ENCODE data around the gene HOXA11. TPM values are rescaled to one million over a fixed set of nuclear protein-coding genes. Genes with fewer than 3 reads are reported as not detected.

HOXA11 gene
- polyA plus RNA-seq, 1 donor from 2014 or later = not detected

DNA sequence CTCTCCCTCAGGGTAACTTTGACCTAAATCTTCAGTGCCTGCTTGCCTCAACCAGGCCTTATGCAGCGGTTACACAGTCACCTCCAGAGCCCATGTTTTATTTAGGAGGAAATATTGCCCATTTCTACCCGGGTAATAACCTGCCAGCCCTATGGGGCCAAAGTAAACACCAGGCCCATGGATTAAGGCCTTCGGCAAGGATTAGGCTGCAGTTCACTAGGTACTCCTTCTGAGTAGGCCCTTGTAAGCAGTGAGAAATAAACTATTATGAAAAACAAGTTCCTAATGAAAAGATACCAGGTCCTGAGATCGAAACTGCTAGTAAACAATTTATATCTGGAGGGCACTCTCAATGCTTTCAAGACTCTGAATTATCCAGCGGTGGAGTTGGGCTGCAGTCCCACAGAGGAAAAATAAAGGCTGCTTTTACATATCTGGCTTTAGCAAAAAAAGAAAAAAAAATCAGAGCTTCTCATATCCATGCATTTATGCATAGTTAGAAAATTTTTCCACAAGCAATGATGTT, 7.2 kb downstream of the HOXA11 start:
- Histone ChIP-seq H3K27me3 (ENCODE audit: insufficient read depth, low read depth, low read length) (peaks cover 100% of the 10 kb centered on the region), H3K4me2 (ENCODE audit: low read length) (no peak overlapping the region), H4K20me1 (ENCODE audit: insufficient read depth) (no peaks in the 10 kb centered on the region), H2AFZ (ENCODE audit: low read depth, low read length) (no peak overlapping the region), H3K4me3 (ENCODE audit: low read length) (no peak overlapping the region), H3K36me3 (ENCODE audit: insufficient read depth, low read length) (no peaks in the 10 kb centered on the region), H3K9me2 (ENCODE audit: insufficient read depth, low read length) (no peaks in the 10 kb centered on the region), H3K79me2 (replicated peaks; ENCODE audit: insufficient read depth, low read length) (no peaks in the 10 kb centered on the region), H3K9me3 (ENCODE audit: low read length) (peaks cover 8% of the 10 kb centered on the region), H3F3A (ENCODE audit: insufficient read depth, low read length, poor library complexity, severe bottlenecking) (no peaks in the 10 kb centered on the region), H3K9ac (ENCODE audit: low read length) (no peak overlapping the region), H3K27ac (ENCODE audit: low read length) (no peak overlapping the region)
- TF ChIP-seq, protein P1, sequence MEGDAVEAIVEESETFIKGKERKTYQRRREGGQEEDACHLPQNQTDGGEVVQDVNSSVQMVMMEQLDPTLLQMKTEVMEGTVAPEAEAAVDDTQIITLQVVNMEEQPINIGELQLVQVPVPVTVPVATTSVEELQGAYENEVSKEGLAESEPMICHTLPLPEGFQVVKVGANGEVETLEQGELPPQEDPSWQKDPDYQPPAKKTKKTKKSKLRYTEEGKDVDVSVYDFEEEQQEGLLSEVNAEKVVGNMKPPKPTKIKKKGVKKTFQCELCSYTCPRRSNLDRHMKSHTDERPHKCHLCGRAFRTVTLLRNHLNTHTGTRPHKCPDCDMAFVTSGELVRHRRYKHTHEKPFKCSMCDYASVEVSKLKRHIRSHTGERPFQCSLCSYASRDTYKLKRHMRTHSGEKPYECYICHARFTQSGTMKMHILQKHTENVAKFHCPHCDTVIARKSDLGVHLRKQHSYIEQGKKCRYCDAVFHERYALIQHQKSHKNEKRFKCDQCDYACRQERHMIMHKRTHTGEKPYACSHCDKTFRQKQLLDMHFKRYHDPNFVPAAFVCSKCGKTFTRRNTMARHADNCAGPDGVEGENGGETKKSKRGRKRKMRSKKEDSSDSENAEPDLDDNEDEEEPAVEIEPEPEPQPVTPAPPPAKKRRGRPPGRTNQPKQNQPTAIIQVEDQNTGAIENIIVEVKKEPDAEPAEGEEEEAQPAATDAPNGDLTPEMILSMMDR (IDR thresholded peaks at IDR 0.05; ENCODE audit: poor library complexity, severe bottlenecking) = no peak
- TF ChIP-seq, protein P2, sequence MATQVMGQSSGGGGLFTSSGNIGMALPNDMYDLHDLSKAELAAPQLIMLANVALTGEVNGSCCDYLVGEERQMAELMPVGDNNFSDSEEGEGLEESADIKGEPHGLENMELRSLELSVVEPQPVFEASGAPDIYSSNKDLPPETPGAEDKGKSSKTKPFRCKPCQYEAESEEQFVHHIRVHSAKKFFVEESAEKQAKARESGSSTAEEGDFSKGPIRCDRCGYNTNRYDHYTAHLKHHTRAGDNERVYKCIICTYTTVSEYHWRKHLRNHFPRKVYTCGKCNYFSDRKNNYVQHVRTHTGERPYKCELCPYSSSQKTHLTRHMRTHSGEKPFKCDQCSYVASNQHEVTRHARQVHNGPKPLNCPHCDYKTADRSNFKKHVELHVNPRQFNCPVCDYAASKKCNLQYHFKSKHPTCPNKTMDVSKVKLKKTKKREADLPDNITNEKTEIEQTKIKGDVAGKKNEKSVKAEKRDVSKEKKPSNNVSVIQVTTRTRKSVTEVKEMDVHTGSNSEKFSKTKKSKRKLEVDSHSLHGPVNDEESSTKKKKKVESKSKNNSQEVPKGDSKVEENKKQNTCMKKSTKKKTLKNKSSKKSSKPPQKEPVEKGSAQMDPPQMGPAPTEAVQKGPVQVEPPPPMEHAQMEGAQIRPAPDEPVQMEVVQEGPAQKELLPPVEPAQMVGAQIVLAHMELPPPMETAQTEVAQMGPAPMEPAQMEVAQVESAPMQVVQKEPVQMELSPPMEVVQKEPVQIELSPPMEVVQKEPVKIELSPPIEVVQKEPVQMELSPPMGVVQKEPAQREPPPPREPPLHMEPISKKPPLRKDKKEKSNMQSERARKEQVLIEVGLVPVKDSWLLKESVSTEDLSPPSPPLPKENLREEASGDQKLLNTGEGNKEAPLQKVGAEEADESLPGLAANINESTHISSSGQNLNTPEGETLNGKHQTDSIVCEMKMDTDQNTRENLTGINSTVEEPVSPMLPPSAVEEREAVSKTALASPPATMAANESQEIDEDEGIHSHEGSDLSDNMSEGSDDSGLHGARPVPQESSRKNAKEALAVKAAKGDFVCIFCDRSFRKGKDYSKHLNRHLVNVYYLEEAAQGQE (IDR thresholded peaks at IDR 0.05; ENCODE audit: borderline replicate concordance) = no peak
- no peak for TF ChIP-seq RAD21 (conservative IDR thresholded peaks at IDR 0.05)
- no peak for TF ChIP-seq SMC3 (conservative IDR thresholded peaks at IDR 0.05; ENCODE audit: poor library complexity)
- no peak for TF ChIP-seq POLR2AphosphoS5 (IDR thresholded peaks at IDR 0.05)
- no peak for TF ChIP-seq MXI1 (conservative IDR thresholded peaks at IDR 0.05; ENCODE audit: poor library complexity, severe bottlenecking)
- TF ChIP-seq TAF1 (IDR thresholded peaks at IDR 0.05; ENCODE audit: low read depth) = no peak
- no peak for TF ChIP-seq EP300 (conservative IDR thresholded peaks at IDR 0.05; ENCODE audit: poor library complexity, severe bottlenecking)
- TF ChIP-seq EZH2 (IDR thresholded peaks at IDR 0.05; ENCODE audit: borderline replicate concordance, insufficient read depth, low read length, poor library complexity, severe bottlenecking) = no peak

DNA sequence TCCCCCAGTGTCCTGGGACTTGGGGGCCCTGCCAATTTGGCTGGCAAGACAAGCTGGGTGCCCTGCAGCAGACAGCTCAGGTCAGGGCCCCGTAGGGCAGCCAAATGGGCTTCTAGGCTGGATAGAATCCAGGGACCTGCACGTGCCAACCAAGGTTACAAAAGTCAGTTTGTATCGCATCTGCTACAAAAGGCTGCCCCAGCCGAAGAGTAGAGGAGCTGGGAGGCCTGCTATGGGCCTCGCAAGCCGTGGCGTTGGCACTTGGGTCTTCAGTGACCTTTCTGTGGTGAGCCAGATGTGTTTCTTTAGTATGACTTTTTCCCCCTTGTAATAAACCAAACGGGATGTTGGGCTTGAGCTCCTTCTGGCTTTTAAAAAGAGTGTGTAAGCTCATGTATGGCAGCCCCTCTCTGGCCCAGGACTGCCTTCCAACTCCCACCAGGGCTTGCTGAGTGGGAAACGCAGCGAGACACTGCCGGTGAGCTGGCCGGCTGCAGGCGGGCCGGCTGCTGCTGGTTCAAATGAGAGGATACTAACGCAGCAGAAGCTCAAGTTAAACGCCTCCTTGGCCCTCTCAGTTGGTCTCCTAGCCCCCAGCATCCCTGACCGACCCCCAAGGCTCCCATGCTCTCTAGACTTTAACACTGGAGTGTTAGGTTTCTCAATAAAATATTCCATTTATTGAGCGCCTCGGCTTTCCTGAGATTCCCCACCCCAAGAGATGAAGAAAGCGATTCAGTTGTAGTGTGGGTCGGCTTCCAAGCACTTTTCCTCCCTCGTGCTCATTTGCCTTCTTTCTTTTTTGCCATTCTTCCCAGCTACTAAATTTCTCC, 7.9 kb downstream of the HOXA11 start:
- no peaks in the 10 kb centered on the region for H3K79me2 ChIP-seq (replicated peaks; ENCODE audit: insufficient read depth, low read length)
- no peak overlapping the region for H3K9ac ChIP-seq (ENCODE audit: low read length)
- H3K4me2 ChIP-seq (ENCODE audit: low read length) = no peak overlapping the region
- H2AFZ ChIP-seq (ENCODE audit: low read depth, low read length) = no peak overlapping the region
- H3K9me2 ChIP-seq (ENCODE audit: insufficient read depth, low read length) = no peaks in the 10 kb centered on the region
- H3K27me3 ChIP-seq (ENCODE audit: insufficient read depth, low read depth, low read length) = peaks cover 100% of the 10 kb centered on the region
- TF ChIP-seq, protein P1 (IDR thresholded peaks at IDR 0.05; ENCODE audit: poor library complexity, severe bottlenecking) = no peak
- TF ChIP-seq MXI1 (conservative IDR thresholded peaks at IDR 0.05; ENCODE audit: poor library complexity, severe bottlenecking) (no peak), SMC3 (conservative IDR thresholded peaks at IDR 0.05; ENCODE audit: poor library complexity) (no peak), TAF1 (IDR thresholded peaks at IDR 0.05; ENCODE audit: low read depth) (no peak), EZH2 (IDR thresholded peaks at IDR 0.05; ENCODE audit: borderline replicate concordance, insufficient read depth, low read length, poor library complexity, severe bottlenecking) (no peak), RAD21 (conservative IDR thresholded peaks at IDR 0.05) (no peak), POLR2AphosphoS5 (IDR thresholded peaks at IDR 0.05) (no peak), EP300 (conservative IDR thresholded peaks at IDR 0.05; ENCODE audit: poor library complexity, severe bottlenecking) (no peak)
- TF ChIP-seq, protein P2 (IDR thresholded peaks at IDR 0.05; ENCODE audit: borderline replicate concordance) = no peak
- no peaks in the 10 kb centered on the region for H3F3A ChIP-seq (ENCODE audit: insufficient read depth, low read length, poor library complexity, severe bottlenecking)
- no peaks in the 10 kb centered on the region for H3K36me3 ChIP-seq (ENCODE audit: insufficient read depth, low read length)
- peaks cover 11% of the 10 kb centered on the region for H3K9me3 ChIP-seq (ENCODE audit: low read length)
- no peak overlapping the region for H3K4me3 ChIP-seq (ENCODE audit: low read length)
- H4K20me1 ChIP-seq (ENCODE audit: insufficient read depth) = no peaks in the 10 kb centered on the region
- no peak overlapping the region for H3K27ac ChIP-seq (ENCODE audit: low read length)
